ENCODE measurements around the gene PRKAR1A. TPM values are rescaled to one million over a fixed set of nuclear protein-coding genes. Genes with fewer than 3 reads are reported as not detected.
"Not testable (repeated sequence)": the region's sequence is repeated elsewhere in the genome, so short reads cannot be mapped to it uniquely, and the experiment has no call there.

PRKAR1A gene
- total RNA-seq, 4 donors from 2014 or later = 63.4 to 197 (median 88.9) TPM

DNA sequence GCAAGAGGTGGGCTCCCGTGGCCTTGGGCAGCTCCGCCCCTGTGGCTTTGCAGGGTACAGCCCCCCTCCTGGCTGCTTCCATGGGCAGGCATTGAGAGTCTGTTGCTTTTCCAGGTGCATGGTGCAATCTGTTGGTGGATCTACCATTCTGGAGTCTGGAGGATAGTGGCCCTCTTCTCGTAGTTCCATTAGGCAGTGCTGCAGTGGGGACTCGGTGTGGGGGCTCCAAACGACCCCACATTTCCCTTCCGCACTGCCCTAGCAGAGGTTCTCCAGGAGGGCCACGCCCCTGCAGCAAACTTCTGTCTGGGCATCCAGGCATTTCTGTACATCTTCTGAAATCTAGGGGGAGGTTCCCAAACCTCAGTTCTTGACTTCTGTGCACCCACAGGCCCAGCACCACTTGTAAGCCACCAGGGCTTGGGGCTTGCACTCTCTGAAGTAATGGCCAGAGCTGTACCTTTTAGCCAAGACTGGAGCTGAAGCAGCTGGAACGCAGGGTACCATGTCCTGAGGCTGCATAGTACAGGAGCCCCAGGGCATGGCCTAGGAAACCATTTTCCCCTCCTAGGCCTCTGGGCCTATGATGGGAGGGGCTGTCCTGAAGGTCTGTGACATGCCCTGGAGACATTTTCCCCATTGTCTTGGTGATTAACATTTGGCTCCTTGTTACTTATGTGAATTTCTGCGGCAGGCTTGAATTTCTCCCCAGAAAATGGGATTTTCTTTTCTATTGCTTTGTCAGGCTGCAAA lies 6.0 kb downstream of the PRKAR1A start:
- Histone ChIP-seq H3K27ac (no peak overlapping the region), H3K36me3 (peaks cover 0 to 42% (median 0%) of the 10 kb centered on the region in 3 donors), H3K27me3 (no peaks in the 10 kb centered on the region), H3K4me1 (peaks cover 0 to 21% (median 0%) of the 10 kb centered on the region in 4 donors), H3K9me3 (no peaks in the 10 kb centered on the region), H3K4me3 (no peak overlapping the region)
- DNase-seq = no peak
- TF ChIP-seq POLR2A (IDR thresholded peaks at IDR 0.05) = no peak
- TF ChIP-seq, protein P1, sequence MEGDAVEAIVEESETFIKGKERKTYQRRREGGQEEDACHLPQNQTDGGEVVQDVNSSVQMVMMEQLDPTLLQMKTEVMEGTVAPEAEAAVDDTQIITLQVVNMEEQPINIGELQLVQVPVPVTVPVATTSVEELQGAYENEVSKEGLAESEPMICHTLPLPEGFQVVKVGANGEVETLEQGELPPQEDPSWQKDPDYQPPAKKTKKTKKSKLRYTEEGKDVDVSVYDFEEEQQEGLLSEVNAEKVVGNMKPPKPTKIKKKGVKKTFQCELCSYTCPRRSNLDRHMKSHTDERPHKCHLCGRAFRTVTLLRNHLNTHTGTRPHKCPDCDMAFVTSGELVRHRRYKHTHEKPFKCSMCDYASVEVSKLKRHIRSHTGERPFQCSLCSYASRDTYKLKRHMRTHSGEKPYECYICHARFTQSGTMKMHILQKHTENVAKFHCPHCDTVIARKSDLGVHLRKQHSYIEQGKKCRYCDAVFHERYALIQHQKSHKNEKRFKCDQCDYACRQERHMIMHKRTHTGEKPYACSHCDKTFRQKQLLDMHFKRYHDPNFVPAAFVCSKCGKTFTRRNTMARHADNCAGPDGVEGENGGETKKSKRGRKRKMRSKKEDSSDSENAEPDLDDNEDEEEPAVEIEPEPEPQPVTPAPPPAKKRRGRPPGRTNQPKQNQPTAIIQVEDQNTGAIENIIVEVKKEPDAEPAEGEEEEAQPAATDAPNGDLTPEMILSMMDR (IDR thresholded peaks at IDR 0.05) = no peak

DNA sequence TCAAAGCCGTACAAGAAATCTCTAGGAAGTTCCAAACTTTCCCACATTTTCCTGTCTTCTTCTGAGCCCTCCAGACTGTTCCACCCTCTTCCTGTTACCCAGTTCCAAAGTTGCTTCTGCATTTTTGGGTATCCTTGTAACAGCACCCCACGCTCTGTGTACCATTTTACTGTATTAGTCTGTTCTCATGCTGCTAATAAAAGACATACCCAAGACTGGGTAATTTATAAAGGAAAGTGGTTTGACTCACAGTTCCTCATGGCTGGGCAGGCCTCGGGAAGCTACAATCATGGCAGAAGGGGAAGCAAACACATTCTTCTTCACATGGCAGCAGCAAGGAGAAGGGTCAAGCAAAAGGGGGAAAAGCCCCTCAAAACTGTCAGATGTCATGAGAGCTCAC lies 6.8 kb downstream of the PRKAR1A start:
- H3K4me3 ChIP-seq, DNase-seq, H3K27ac ChIP-seq, H3K9me3 ChIP-seq, H3K27me3 ChIP-seq: not testable (repeated sequence)
- Histone ChIP-seq H3K36me3 (peaks cover 0 to 50% (median 0%) of the 10 kb centered on the region in 3 donors), H3K4me1 (peaks cover 0 to 19% (median 0%) of the 10 kb centered on the region in 4 donors)

- H3K27ac ChIP-seq = no peak overlapping the region
- no peaks in the 10 kb centered on the region for H3K9me3 ChIP-seq
- H3K4me1 ChIP-seq = peaks cover 0 to 11% (median 0%) of the 10 kb centered on the region in 4 donors
- no peak for DNase-seq
- no peak overlapping the region for H3K4me3 ChIP-seq
- H3K36me3 ChIP-seq = peaks cover 0 to 59% (median 0%) of the 10 kb centered on the region in 3 donors
- TF ChIP-seq, protein P1 (IDR thresholded peaks at IDR 0.05) = no peak
- no peak for TF ChIP-seq POLR2A (IDR thresholded peaks at IDR 0.05)
- H3K27me3 ChIP-seq = no peaks in the 10 kb centered on the region
These were observed 7.7 kb downstream of the PRKAR1A start for GRCh38 chr17:68519911-68520310.

- H3K27ac ChIP-seq = no peak overlapping the region
- DNase-seq = no peak
- H3K9me3 ChIP-seq = no peaks in the 10 kb centered on the region
- no peak overlapping the region for H3K4me3 ChIP-seq
- peaks cover 0 to 63% (median 0%) of the 10 kb centered on the region in 3 donors for H3K36me3 ChIP-seq
- H3K4me1 ChIP-seq = peaks cover 0 to 4% (median 0%) of the 10 kb centered on the region in 4 donors
- TF ChIP-seq POLR2A (IDR thresholded peaks at IDR 0.05) = no peak
- TF ChIP-seq, protein P1 (IDR thresholded peaks at IDR 0.05) = no peak
- H3K27me3 ChIP-seq = no peaks in the 10 kb centered on the region
These were observed 10.0 kb downstream of the PRKAR1A start for GRCh38 chr17:68522266-68522665.

GRCh38 chr17:68526548-68526947 lies 14.3 kb downstream of the PRKAR1A start:
- Histone ChIP-seq H3K4me3 (no peak overlapping the region), H3K4me1 (no peaks in the 10 kb centered on the region), H3K27me3 (no peaks in the 10 kb centered on the region), H3K9me3 (no peaks in the 10 kb centered on the region), H3K36me3 (peaks cover 0 to 92% (median 4%) of the 10 kb centered on the region in 3 donors), H3K27ac (no peak overlapping the region)
- no peak for TF ChIP-seq POLR2A (IDR thresholded peaks at IDR 0.05)
- TF ChIP-seq, protein P1 (IDR thresholded peaks at IDR 0.05) = no peak
- no peak for DNase-seq

- peaks cover 0 to 99% (median 4%) of the 10 kb centered on the region in 3 donors for H3K36me3 ChIP-seq
- DNase-seq = no peak
These were observed 15.1 kb downstream of the PRKAR1A start for GRCh38 chr17:68527314-68527713.

More at GRCh38 chr17:68527314-68527713, 15.1 kb downstream of the PRKAR1A start:
- TF ChIP-seq, protein P1 (IDR thresholded peaks at IDR 0.05) = no peak
- no peak for TF ChIP-seq POLR2A (IDR thresholded peaks at IDR 0.05)
- H3K4me1 ChIP-seq = no peaks in the 10 kb centered on the region
- no peak overlapping the region for H3K4me3 ChIP-seq
- no peak overlapping the region for H3K27ac ChIP-seq
- H3K27me3 ChIP-seq = no peaks in the 10 kb centered on the region
- no peaks in the 10 kb centered on the region for H3K9me3 ChIP-seq

Measured in Peyer's patch (tissue), 4 donors.